Left ventricle myocardium inferior (tissue), 1 donor: ENCODE measurements around the gene RIOK1. TPM values are rescaled to one million over a fixed set of nuclear protein-coding genes. Genes with fewer than 3 reads are reported as not detected.

Source experiments
- DNase-seq: peaks from one replicate; pipeline ENCODE4 v3.0.0-alpha.2; 2020
- H3K27ac ChIP-seq: fragments of 200-600 bp; replicated peaks from 2 replicates; pipeline ENCODE4 v1.8.0; 2021
- H3K27me3 ChIP-seq: fragments of 200-600 bp; 2 replicates; pipeline ENCODE4 v1.8.0; 2021; ENCODE audit warnings: low read depth
- H3K36me3 ChIP-seq: fragments of 200-600 bp; 2 replicates; pipeline ENCODE4 v1.8.0; 2021
- H3K4me1 ChIP-seq: fragments of 200-600 bp; 2 replicates; pipeline ENCODE4 v1.8.0; 2021
- H3K4me3 ChIP-seq: fragments of 200-600 bp; 2 replicates; pipeline ENCODE4 v1.8.0; 2021; ENCODE audit warnings: mild to moderate bottlenecking, moderate library complexity
- H3K9me3 ChIP-seq: fragments of 200-600 bp; replicated peaks from 2 replicates; pipeline ENCODE4 v1.8.0; 2021
- CTCF ChIP-seq: fragments of 200-600 bp; IDR thresholded peaks from 2 replicates; pipeline ENCODE4 v1.8.0; 2021; ENCODE audit warnings: antibody characterized with exemption, mild to moderate bottlenecking, borderline replicate concordance
- intact Hi-C: fragments of 100-400 bp; cut with micrococcal nuclease; formaldehyde crosslinking; loops from one replicate; pipeline ENCODE4 v1.11.0; 2022
- total RNA-seq: library from RNA; stranded (reverse); fragmentation: NEBNext Ultra II Directional; extraction: Animal tissue kit (Norgen Biotek cat#: 25700); gene quantifications from one replicate; pipeline ENCODE4 v1.2.1, GENCODE V29; 2021
- donor health status: DM: no; HTN: yes; CAD: no; lungs with severe emphysema.

Gene RIOK1
- total RNA-seq, 1 donor from 2014 or later: 11.5 TPM

GRCh38 chr6:7431313-7431673 is 41.7 kb downstream of the RIOK1 start:
- DNase-seq: no peak
- intact Hi-C loops: no loop called here
- H3K4me3 ChIP-seq: no peak overlapping the region
- H3K27me3 ChIP-seq: peaks cover 16% of the 10 kb centered on the region
- H3K27ac ChIP-seq: no peak overlapping the region
- peaks cover 3% of the 10 kb centered on the region for H3K9me3 ChIP-seq
- no peak for TF ChIP-seq CTCF
- no peaks in the 10 kb centered on the region for H3K36me3 ChIP-seq
- H3K4me1 ChIP-seq: no peaks in the 10 kb centered on the region

DNA sequence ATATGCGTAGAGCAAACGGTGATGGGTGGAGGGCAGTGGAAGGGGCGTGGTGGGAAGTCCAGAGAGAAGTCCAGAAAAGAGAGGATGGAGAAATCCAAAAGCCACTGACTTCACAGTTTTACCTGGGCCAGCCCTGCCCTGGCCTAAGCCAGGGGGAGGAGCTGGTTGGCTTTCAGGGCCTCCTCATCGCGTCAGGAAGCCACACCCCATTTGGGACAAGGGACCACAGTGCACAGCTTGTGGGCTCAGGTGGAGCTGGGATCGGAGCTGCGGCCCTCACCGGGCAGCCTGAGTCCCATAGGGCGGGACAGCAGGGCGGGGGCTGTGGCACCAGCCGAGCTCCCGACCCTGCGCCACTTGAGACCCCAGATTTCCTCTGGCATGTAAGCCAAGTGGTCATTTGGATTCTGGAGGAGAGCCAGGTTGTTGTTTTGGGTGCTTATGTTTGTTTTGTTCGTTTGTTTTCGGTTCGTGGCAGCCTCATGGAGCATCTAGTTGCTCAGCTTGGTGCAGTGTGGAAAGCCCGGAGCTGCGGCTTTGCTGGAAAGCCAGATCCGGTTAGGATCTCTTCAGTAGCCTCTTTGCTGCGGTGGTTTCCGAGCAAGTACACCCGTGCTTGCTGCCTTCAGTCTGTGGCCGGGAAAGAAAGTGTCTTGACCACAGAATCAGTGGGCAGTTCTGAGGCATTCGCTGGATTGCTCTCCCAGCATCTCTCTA is 42.2 kb downstream of the RIOK1 start:
- Histone ChIP-seq H3K36me3 (no peaks in the 10 kb centered on the region), H3K27ac (no peak overlapping the region), H3K4me3 (no peak overlapping the region), H3K4me1 (no peaks in the 10 kb centered on the region), H3K9me3 (peaks cover 4% of the 10 kb centered on the region), H3K27me3 (peaks cover 16% of the 10 kb centered on the region)
- no peak for TF ChIP-seq CTCF
- intact Hi-C loops: no loop called here
- no peak for DNase-seq

GRCh38 chr6:7432391-7433120 is 42.9 kb downstream of the RIOK1 start:
- Histone ChIP-seq H3K36me3 (no peaks in the 10 kb centered on the region), H3K27me3 (peaks cover 16% of the 10 kb centered on the region), H3K4me3 (no peak overlapping the region), H3K27ac (no peak overlapping the region), H3K9me3 (peaks cover 4% of the 10 kb centered on the region), H3K4me1 (no peaks in the 10 kb centered on the region)
- TF ChIP-seq CTCF: no peak
- intact Hi-C loops: no loop called here
- no peak for DNase-seq

- intact Hi-C loops: no loop called here
- DNase-seq: no peak
- TF ChIP-seq CTCF: no peak
Measured at GRCh38 chr6:7433121-7433617, 43.6 kb downstream of the RIOK1 start.

DNA sequence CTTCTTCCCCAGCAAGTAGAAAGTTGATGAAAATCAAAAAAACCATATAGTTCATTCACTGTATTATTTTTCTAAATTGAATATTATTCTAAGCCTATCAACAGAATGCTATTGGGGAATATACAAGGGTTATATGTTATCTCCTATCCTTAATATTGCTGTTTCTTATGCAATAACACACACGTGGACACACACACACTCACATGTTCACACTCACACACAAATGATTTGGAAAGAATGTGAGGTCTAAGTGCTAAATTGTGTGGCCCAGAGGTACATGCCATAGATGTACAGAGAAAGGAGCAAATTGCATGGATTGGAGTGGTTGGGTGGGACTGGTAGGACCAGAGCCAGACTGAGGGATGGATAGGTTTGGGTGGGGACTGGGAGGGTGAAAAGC is 45.1 kb downstream of the RIOK1 start:
- Histone ChIP-seq H3K9me3 (peaks cover 4% of the 10 kb centered on the region), H3K4me3 (no peak overlapping the region), H3K27ac (no peak overlapping the region), H3K4me1 (no peaks in the 10 kb centered on the region), H3K27me3 (peaks cover 16% of the 10 kb centered on the region), H3K36me3 (no peaks in the 10 kb centered on the region)
- no peak for TF ChIP-seq CTCF
- no peak for DNase-seq
- intact Hi-C loops: no loop called here

More at GRCh38 chr6:7433121-7433617, 43.6 kb downstream of the RIOK1 start:
- Histone ChIP-seq H3K4me1 (no peaks in the 10 kb centered on the region), H3K27ac (no peak overlapping the region), H3K36me3 (no peaks in the 10 kb centered on the region), H3K27me3 (peaks cover 16% of the 10 kb centered on the region), H3K9me3 (peaks cover 4% of the 10 kb centered on the region), H3K4me3 (no peak overlapping the region)
